HCT116 (cell line): ENCODE data around the gene NPFFR1. TPM values are rescaled to one million over a fixed set of nuclear protein-coding genes. Genes with fewer than 3 reads are reported as not detected.

Experiments
- ATAC-seq: fragments of 200-7000 bp; cut with Tn5 transposase; 2 replicates; pipeline ENCODE4 v1.9.1; 2020; ENCODE audit warnings: mild to moderate bottlenecking, moderate library complexity
- BruUV-seq: library from RNA; stranded (reverse); fragments of 400-500 nt; replicated peaks from 2 replicates; lab custom pipeline; 2021; lab: Mats Ljungman, UMichigan
- CTCF ChIA-PET: fragments of 300-600 bp; sonication (Branson Sonifier 250); formaldehyde crosslinking; loops from one replicate; lab custom pipeline; 2021; ENCODE audit warnings: antibody characterized with exemption; lab: Charles Lee
- POLR2A ChIA-PET: fragments of 300-600, 350-600 bp; sonication (Branson Sonifier 250); formaldehyde crosslinking; loops from one replicate; lab custom pipeline; 2021; ENCODE audit warnings: antibody characterized with exemption; lab: Charles Lee
- RAD21 ChIA-PET, 2 experiments: fragments of 300-600 bp; sonication (Branson Sonifier 250); formaldehyde crosslinking; loops; one replicate each; lab custom pipeline; 2023; ENCODE audit warnings: low total read pairs in 2 of 2; ENCODE audit not compliant: uncharacterized antibody in 2 of 2, unreplicated experiment in 2 of 2, low non-redundant PET in 1 of 2; lab: Charles Lee
- DNase-seq: peaks from one replicate; pipeline ENCODE4 v3.0.0-alpha.2; 2010; ENCODE audit warnings: low read depth, low spot score
- H2AFZ ChIP-seq: fragments of 200-600 bp; shearing (Covaris generic), sonication (generic); 2 replicates; pipeline ENCODE4 v1.6.1; 2017; ENCODE audit warnings: low read depth, mixed run types, mixed read lengths, antibody characterized with exemption, low read length; ENCODE audit not compliant: poor library complexity, severe bottlenecking
- H3K27ac ChIP-seq: 2 replicates; pipeline ENCODE4 v1.5.1; 2012; ENCODE audit warnings: low read depth, low read length
- H3K27me3 ChIP-seq: fragments of 200-600 bp; sonication (generic); 2 replicates; pipeline ENCODE4 v1.6.1; 2016; ENCODE audit warnings: mixed run types, low read length, mixed read lengths; ENCODE audit not compliant: insufficient read depth
- H3K36me3 ChIP-seq, 2 experiments: fragments of 200-500 bp in 1 of 2; fragments of 200-600 bp in 1 of 2; sonication (Bioruptor generic) in 1 of 2; sonication (generic) in 1 of 2; 2 replicates each; pipeline versions ENCODE4 v1.5.1 to v1.6.1; 2014 to 2016; ENCODE audit warnings: low read length in 2 of 2, inconsistent platforms in 1 of 2, mixed read lengths in 1 of 2, mixed run types in 1 of 2; ENCODE audit not compliant: insufficient read depth in 2 of 2, control insufficient read depth in 1 of 2
- H3K4me1 ChIP-seq, 2 experiments: fragments of 200-600 bp in 1 of 2; sonication (generic) in 1 of 2; 2 replicates each; pipeline versions ENCODE4 v1.5.1 to v1.6.1; 2012 to 2017; ENCODE audit warnings: low read length in 2 of 2, inconsistent platforms in 1 of 2, mild to moderate bottlenecking in 1 of 2, mixed read lengths in 1 of 2, mixed run types in 1 of 2, moderate library complexity in 1 of 2; ENCODE audit not compliant: insufficient read depth in 2 of 2, control insufficient read depth in 1 of 2
- H3K4me2 ChIP-seq: fragments of 200-600 bp; sonication (generic); 2 replicates; pipeline ENCODE4 v1.6.1; 2017; ENCODE audit warnings: mixed run types, low read length, mixed read lengths
- H3K4me3 ChIP-seq, 2 experiments: fragments of 200-600 bp in 1 of 2; sonication (generic) in 1 of 2; replicated peaks in 1 of 2; 2 replicates each; pipeline ENCODE4 v1.5.1; 2011 to 2016; ENCODE audit warnings: low read length in 2 of 2, control low read depth in 1 of 2, low read depth in 1 of 2, mild to moderate bottlenecking in 1 of 2, mixed read lengths in 1 of 2, mixed run types in 1 of 2
- H3K79me2 ChIP-seq: fragments of 200-600 bp; sonication (generic); 2 replicates; pipeline ENCODE4 v1.6.1; 2017; ENCODE audit warnings: mild to moderate bottlenecking, mixed run types, low read length, moderate library complexity, mixed read lengths; ENCODE audit not compliant: insufficient read depth
- H3K9ac ChIP-seq: fragments of 200-600 bp; sonication (generic); 2 replicates; pipeline ENCODE4 v1.6.1; 2016; ENCODE audit warnings: low read length, mixed read lengths
- H3K9me2 ChIP-seq: fragments of 200-600 bp; sonication (generic), shearing (Covaris generic); 2 replicates; pipeline ENCODE4 v1.6.1; 2017; ENCODE audit warnings: mixed run types, mild to moderate bottlenecking, moderate library complexity; ENCODE audit not compliant: insufficient read depth
- H3K9me3 ChIP-seq, 2 experiments: fragments of 200-500 bp in 1 of 2; fragments of 200-600 bp in 1 of 2; sonication (Bioruptor generic) in 1 of 2; sonication (generic) in 1 of 2; 2 replicates each; pipeline ENCODE4 v1.6.1; 2014 to 2017; ENCODE audit warnings: low read length in 2 of 2, mixed read lengths in 2 of 2, inconsistent platforms in 1 of 2, low read depth in 1 of 2, mild to moderate bottlenecking in 1 of 2, mixed run types in 1 of 2, moderate library complexity in 1 of 2; ENCODE audit not compliant: control insufficient read depth in 1 of 2, insufficient read depth in 1 of 2
- H4K20me1 ChIP-seq: fragments of 200-600 bp; sonication (generic), shearing (Covaris generic); 2 replicates; pipeline ENCODE4 v1.6.1; 2017; ENCODE audit warnings: mixed run types, mild to moderate bottlenecking, moderate library complexity; ENCODE audit not compliant: insufficient read depth
- CBX3 ChIP-seq: IDR thresholded peaks from 2 replicates; pipeline ENCODE4 v1.6.1; 2012; ENCODE audit warnings: low read depth
- CEBPB ChIP-seq: IDR thresholded peaks from 2 replicates; pipeline ENCODE4 v1.6.1; 2012; ENCODE audit warnings: low read depth
- EGR1 ChIP-seq: IDR thresholded peaks from 2 replicates; pipeline ENCODE4 v1.6.1; 2012; ENCODE audit warnings: low read depth
- ELF1 ChIP-seq: IDR thresholded peaks from 2 replicates; pipeline ENCODE4 v1.6.1; 2012; ENCODE audit warnings: low read depth, borderline replicate concordance
- FOSL1 ChIP-seq: IDR thresholded peaks from 2 replicates; pipeline ENCODE4 v1.6.1; 2012; ENCODE audit warnings: low read depth
- POLR2A ChIP-seq: IDR thresholded peaks from 2 replicates; pipeline ENCODE4 v1.7.0; 2011; ENCODE audit warnings: borderline replicate concordance; ENCODE audit not compliant: insufficient read depth, insufficient read length; ENCODE audit errors: extremely low read depth
- POLR2AphosphoS5 ChIP-seq: IDR thresholded peaks from 2 replicates; pipeline ENCODE4 v1.6.1; 2011; ENCODE audit warnings: mild to moderate bottlenecking, low read depth, low read length, moderate library complexity
- SP1 ChIP-seq: IDR thresholded peaks from 2 replicates; pipeline ENCODE4 v1.6.1; 2012; ENCODE audit warnings: low read depth
- SRF ChIP-seq: IDR thresholded peaks from 2 replicates; pipeline ENCODE4 v1.6.1; 2012; ENCODE audit warnings: low read depth
- TCF7L2 ChIP-seq: IDR thresholded peaks from 2 replicates; pipeline ENCODE4 v1.7.0; 2011; ENCODE audit warnings: borderline replicate concordance, inconsistent platforms; ENCODE audit not compliant: insufficient read depth, insufficient read length; ENCODE audit errors: extremely low read depth
- ZNF274 ChIP-seq: fragments of 200-500 bp; sonication (Bioruptor generic); IDR thresholded peaks from 2 replicates; pipeline ENCODE4 v1.6.1; 2014; ENCODE audit warnings: mild to moderate bottlenecking, low read depth, low read length, inconsistent platforms
- intact Hi-C: fragments of 100-400 bp; cut with micrococcal nuclease; formaldehyde crosslinking; loops from 2 replicates; pipeline ENCODE4 v1.10.0; 2022
- total RNA-seq: library from RNA; stranded (reverse); gene quantifications from one replicate; pipeline ENCODE4 v1.2.1, GENCODE V29; 2021; ENCODE audit not compliant: unreplicated experiment
- TF ChIP-seq, protein P1 (sequence below): IDR thresholded peaks from 2 replicates; pipeline ENCODE4 v1.6.1; 2012
- TF ChIP-seq, protein P2 (sequence below): IDR thresholded peaks from 2 replicates; pipeline ENCODE4 v1.6.1; 2012; ENCODE audit warnings: low read depth
- TF ChIP-seq, protein P3 (sequence below): IDR thresholded peaks from 2 replicates; pipeline ENCODE4 v1.6.1; 2011; ENCODE audit warnings: mild to moderate bottlenecking, low read length, moderate library complexity; ENCODE audit not compliant: insufficient replicate concordance; ENCODE audit errors: extremely low read depth

Gene NPFFR1
- total RNA-seq, 1 experiment from 2014 or later = 0.02 TPM

DNA sequence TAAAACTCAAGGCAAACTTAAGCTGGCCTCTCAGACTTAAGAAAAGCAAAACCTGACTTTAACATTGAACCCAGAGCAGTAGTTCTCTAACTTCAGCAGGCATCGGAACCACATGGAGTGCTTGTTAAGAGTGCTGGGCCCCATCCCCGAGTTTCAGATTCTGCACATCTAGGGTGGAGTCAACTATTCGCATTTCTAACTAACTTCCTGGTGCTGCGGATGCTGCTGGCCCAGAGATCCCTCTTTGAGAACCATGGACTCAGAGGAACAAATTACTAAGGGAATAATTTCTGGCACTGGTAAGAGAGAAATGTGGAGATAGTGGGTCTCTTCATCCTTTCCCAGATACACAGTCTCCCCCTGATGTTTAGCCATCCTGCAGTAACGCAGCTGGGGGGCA, 14.6 kb upstream of the NPFFR1 start:
- RAD21 ChIA-PET = no interaction called here
- no TSS peak for BruUV-seq
- Histone ChIP-seq H3K27ac (no peak overlapping the region), H4K20me1 (no peaks in the 10 kb centered on the region), H3K27me3 (no peaks in the 10 kb centered on the region)
- no peak for ATAC-seq
- POLR2A ChIA-PET = no interaction called here
- TF ChIP-seq ELF1 (no peak), CEBPB (no peak), SP1 (no peak), ZNF274 (no peak), SRF (no peak), TCF7L2 (no peak), FOSL1 (no peak), POLR2AphosphoS5 (no peak), POLR2A (no peak), EGR1 (no peak), CBX3 (no peak)
- TF ChIP-seq, protein P1, sequence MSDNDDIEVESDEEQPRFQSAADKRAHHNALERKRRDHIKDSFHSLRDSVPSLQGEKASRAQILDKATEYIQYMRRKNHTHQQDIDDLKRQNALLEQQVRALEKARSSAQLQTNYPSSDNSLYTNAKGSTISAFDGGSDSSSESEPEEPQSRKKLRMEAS = no peak
- TF ChIP-seq, protein P2, sequence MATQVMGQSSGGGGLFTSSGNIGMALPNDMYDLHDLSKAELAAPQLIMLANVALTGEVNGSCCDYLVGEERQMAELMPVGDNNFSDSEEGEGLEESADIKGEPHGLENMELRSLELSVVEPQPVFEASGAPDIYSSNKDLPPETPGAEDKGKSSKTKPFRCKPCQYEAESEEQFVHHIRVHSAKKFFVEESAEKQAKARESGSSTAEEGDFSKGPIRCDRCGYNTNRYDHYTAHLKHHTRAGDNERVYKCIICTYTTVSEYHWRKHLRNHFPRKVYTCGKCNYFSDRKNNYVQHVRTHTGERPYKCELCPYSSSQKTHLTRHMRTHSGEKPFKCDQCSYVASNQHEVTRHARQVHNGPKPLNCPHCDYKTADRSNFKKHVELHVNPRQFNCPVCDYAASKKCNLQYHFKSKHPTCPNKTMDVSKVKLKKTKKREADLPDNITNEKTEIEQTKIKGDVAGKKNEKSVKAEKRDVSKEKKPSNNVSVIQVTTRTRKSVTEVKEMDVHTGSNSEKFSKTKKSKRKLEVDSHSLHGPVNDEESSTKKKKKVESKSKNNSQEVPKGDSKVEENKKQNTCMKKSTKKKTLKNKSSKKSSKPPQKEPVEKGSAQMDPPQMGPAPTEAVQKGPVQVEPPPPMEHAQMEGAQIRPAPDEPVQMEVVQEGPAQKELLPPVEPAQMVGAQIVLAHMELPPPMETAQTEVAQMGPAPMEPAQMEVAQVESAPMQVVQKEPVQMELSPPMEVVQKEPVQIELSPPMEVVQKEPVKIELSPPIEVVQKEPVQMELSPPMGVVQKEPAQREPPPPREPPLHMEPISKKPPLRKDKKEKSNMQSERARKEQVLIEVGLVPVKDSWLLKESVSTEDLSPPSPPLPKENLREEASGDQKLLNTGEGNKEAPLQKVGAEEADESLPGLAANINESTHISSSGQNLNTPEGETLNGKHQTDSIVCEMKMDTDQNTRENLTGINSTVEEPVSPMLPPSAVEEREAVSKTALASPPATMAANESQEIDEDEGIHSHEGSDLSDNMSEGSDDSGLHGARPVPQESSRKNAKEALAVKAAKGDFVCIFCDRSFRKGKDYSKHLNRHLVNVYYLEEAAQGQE = no peak
- TF ChIP-seq, protein P3, sequence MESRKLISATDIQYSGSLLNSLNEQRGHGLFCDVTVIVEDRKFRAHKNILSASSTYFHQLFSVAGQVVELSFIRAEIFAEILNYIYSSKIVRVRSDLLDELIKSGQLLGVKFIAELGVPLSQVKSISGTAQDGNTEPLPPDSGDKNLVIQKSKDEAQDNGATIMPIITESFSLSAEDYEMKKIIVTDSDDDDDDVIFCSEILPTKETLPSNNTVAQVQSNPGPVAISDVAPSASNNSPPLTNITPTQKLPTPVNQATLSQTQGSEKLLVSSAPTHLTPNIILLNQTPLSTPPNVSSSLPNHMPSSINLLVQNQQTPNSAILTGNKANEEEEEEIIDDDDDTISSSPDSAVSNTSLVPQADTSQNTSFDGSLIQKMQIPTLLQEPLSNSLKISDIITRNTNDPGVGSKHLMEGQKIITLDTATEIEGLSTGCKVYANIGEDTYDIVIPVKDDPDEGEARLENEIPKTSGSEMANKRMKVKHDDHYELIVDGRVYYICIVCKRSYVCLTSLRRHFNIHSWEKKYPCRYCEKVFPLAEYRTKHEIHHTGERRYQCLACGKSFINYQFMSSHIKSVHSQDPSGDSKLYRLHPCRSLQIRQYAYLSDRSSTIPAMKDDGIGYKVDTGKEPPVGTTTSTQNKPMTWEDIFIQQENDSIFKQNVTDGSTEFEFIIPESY = no peak
- TF ChIP-seq, all 23 proteins: peak for 0
- no peak overlapping the region for H3K4me2 ChIP-seq
- no peaks in the 10 kb centered on the region for H3K79me2 ChIP-seq
- H3K4me1 ChIP-seq = peaks cover 14 to 25% of the 10 kb centered on the region in 2 experiments
- H2AFZ ChIP-seq = no peak overlapping the region
- no peak overlapping the region for H3K9ac ChIP-seq
- intact Hi-C loops = no loop called here
- H3K9me2 ChIP-seq = no peaks in the 10 kb centered on the region
- H3K9me3 ChIP-seq = no peaks in the 10 kb centered on the region
- H3K4me3 ChIP-seq = no peak overlapping the region
- H3K36me3 ChIP-seq = no peaks in the 10 kb centered on the region
- CTCF ChIA-PET = no interaction called here
- no peak for DNase-seq
